Activated CD4-positive, alpha-beta T cell treated with anti-CD3 and anti-CD28 coated beads for 36 hours (primary cell): Measurements from ENCODE around the gene PLEKHA5. TPM values are rescaled to one million over a fixed set of nuclear protein-coding genes. Genes with fewer than 3 reads are reported as not detected.
"Not testable (repeated sequence)": the region's sequence is repeated elsewhere in the genome, so short reads cannot be mapped to it uniquely, and the experiment has no call there.

Experiments used
- ATAC-seq: fragments of 200-7000 bp; cut with Tn5 transposase; one replicate; pipeline ENCODE4 v1.10.0; 2021; ENCODE audit warnings: mild to moderate bottlenecking, moderate library complexity
- CTCF ChIA-PET: fragments of 350-600 bp; sonication (Branson Sonifier 250); formaldehyde crosslinking; loops from one replicate; lab custom pipeline; 2021; ENCODE audit warnings: antibody characterized with exemption; lab: Charles Lee
- POLR2A ChIA-PET: fragments of 350-600 bp; sonication (Branson Sonifier 250); formaldehyde crosslinking; loops from one replicate; lab custom pipeline; 2021; ENCODE audit warnings: antibody characterized with exemption, inconsistent platforms; lab: Charles Lee
- DNase-seq: peaks from one replicate; pipeline ENCODE4 v3.0.0-alpha.2; 2020
- H3K27ac Mint-ChIP-seq: one replicate; pipeline ENCODE4 v1.8.0; 2021; ENCODE audit warnings: mixed read lengths
- H3K27me3 Mint-ChIP-seq: one replicate; pipeline ENCODE4 v1.8.0; 2021; ENCODE audit warnings: mixed read lengths
- H3K36me3 Mint-ChIP-seq: one replicate; pipeline ENCODE4 v1.8.0; 2021; ENCODE audit warnings: low read depth, mixed read lengths
- H3K4me1 Mint-ChIP-seq: one replicate; pipeline ENCODE4 v1.8.0; 2021; ENCODE audit warnings: mixed read lengths
- H3K4me3 Mint-ChIP-seq: one replicate; pipeline ENCODE4 v1.8.0; 2021; ENCODE audit warnings: mild to moderate bottlenecking, moderate library complexity, mixed read lengths
- H3K9me3 Mint-ChIP-seq: one replicate; pipeline ENCODE4 v1.8.0; 2021; ENCODE audit warnings: low read depth, mixed read lengths
- intact Hi-C, 2 experiments: fragments of 100-400 bp; cut with DNase I in 1 of 2; cut with micrococcal nuclease in 1 of 2; formaldehyde crosslinking; loops; one replicate each; pipeline versions ENCODE4 v1.14.2 to v1.15.1; 2022 to 2024; cut with DNase I, micrococcal nuclease
- total RNA-seq, 2 experiments: library from RNA; stranded (reverse); gene quantifications; one replicate each; pipeline ENCODE4 v1.2.3, GENCODE V29; 2021

PLEKHA5 gene
- total RNA-seq, 2 experiments from 2014 or later, result 4.5 to 5.7 TPM

DNA sequence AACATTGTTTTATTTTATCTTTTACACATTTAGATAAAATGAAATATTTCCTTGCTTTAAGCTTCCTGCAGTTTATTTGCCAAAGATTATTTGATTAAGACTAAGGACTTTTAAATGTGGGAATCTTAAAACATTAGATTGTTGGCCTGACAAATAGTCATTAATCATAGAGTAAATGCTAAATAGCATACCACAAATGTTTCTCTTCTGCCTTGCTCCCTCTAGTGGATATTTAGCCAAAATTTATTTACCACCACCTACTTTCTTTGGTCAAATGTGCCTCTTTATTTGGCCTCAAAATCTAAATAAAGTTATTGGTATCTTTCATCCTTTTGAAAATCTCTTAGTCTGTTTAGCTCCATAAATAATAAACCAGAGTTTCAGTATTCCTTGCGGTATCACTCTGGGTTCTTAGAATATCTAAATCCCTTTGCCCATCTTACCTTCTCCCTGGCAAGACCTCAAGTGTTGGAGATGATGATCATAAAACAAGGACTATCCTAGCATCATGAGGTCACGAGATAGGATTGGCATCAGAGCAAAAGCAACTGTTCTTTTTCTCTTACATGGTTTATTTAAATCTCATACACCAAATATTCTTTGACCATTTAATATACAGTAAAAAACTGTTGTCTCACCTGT lies 159.2 kb downstream of the PLEKHA5 start:
- Mint-ChIP-seq H3K27me3 (no peaks in the 10 kb centered on the region), H3K4me1 (no peaks in the 10 kb centered on the region), H3K9me3 (no peaks in the 10 kb centered on the region), H3K4me3 (no peak overlapping the region), H3K36me3 (no peaks in the 10 kb centered on the region), H3K27ac (no peak overlapping the region)
- ATAC-seq (no peak), DNase-seq (no peak)
- intact Hi-C loops, result loop anchor here in 1 of 2 experiments (2.0 to 5.0 kb wide), 3 partner anchors 106 to 1036 kb away; no protein-coding TSS in a partner anchor
- CTCF ChIA-PET, result interaction anchor here (0.6 to 1.7 kb wide), 10 partner anchors 10 to 455 kb away, joined by 3 read pairs; no protein-coding TSS in a partner anchor
- POLR2A ChIA-PET, result no interaction called here

DNA sequence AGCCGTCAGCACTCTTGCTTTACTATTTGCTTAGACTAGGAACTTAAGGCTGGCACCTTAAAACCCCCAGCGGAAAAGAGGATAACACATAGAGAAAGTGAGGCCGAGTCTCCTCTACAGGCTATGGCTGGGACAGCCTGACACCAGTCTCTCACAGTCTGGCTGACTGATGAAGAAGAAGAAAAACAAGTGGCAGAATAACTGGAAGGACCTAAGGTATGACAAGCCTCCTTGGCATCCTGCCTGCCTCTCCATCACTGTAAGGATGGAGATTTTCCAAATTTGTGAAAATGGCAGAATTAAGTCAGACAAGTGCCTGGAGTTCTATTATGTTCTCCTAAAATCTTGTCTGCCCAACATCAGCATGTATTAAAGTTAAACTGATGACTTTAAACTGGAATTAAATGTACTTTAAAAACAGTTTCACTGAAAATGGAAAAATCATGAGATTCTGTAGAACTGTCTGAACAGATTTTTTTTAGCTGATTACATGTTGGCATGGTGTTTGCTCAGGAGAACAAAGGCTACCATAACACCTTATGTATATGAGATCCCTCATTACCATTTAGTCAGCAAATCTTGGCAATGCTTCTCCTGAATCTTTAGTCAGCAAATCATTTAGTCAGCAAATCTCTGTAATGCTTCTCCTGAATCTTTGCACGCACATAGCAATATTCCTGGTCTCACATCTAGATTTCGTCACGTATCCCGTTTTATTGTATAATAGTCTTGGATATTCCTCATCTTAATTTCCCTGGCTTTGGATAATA lies 169.5 kb downstream of the PLEKHA5 start:
- DNase-seq (no peak), ATAC-seq (no peak)
- Mint-ChIP-seq H3K27me3 (no peaks in the 10 kb centered on the region), H3K4me3 (no peak overlapping the region), H3K27ac (no peak overlapping the region), H3K4me1 (no peaks in the 10 kb centered on the region), H3K36me3 (no peaks in the 10 kb centered on the region), H3K9me3 (no peaks in the 10 kb centered on the region)
- intact Hi-C loops, result no loop called here
- ChIA-PET CTCF (no interaction called here), POLR2A (no interaction called here)

DNA sequence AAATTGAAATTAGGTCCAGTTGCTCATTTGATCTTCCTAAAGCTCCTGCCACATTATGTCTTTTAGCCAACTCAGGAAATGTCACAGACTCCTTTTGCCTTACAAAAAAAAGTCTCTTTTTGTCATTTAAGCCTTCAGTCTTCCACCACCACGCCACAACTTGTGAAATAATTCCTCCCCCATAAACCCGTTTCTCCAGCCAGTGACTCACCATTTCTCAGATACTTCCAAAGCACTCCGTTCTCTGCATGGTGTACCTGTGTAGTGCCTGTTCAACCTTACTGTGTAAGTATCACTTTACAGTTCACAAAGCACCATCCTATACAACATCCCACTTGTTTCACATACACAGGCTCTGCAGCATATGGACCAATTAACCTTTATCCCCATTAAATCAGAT lies 170.2 kb downstream of the PLEKHA5 start:
- ChIA-PET POLR2A (no interaction called here), CTCF (no interaction called here)
- Mint-ChIP-seq H3K4me3 (no peak overlapping the region), H3K4me1 (no peaks in the 10 kb centered on the region), H3K9me3 (no peaks in the 10 kb centered on the region), H3K27ac (no peak overlapping the region), H3K27me3 (no peaks in the 10 kb centered on the region), H3K36me3 (no peaks in the 10 kb centered on the region)
- intact Hi-C loops, result no loop called here
- no peak for ATAC-seq
- DNase-seq, result no peak

DNA sequence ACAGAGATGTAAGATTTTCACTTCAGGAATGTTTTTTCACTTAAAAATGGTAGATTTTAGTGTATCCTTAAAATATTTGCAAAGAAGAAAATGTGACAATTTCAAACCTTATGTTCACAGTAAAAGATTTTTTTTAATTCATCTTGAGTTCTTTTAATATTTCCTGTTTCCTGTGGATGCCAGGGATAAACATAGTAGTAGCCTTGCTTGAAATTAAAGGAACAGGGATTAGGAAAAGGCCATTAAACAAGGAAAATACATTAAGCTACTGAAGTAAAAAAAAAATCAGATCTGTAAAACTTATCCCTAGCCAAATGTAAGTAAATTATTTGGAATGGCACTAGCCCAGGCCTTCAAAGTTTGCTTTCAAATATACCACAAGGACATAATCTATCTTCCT lies 171.7 kb downstream of the PLEKHA5 start:
- Mint-ChIP-seq H3K9me3 (no peaks in the 10 kb centered on the region), H3K27ac (no peak overlapping the region), H3K4me1 (no peaks in the 10 kb centered on the region), H3K4me3 (no peak overlapping the region), H3K36me3 (no peaks in the 10 kb centered on the region), H3K27me3 (no peaks in the 10 kb centered on the region)
- no peak for DNase-seq
- intact Hi-C loops, result no loop called here
- ChIA-PET POLR2A (no interaction called here), CTCF (interaction anchor here (0.6 to 1.3 kb wide), 3 partner anchors 10 to 1500 kb away, joined by 3 to 4 read pairs (median 3); no protein-coding TSS in a partner anchor)
- ATAC-seq, result no peak

- DNase-seq (no peak), ATAC-seq (no peak)
- CTCF ChIA-PET, result interaction anchor here (0.7 to 1.3 kb wide), 2 partner anchors 10 to 150 kb away, joined by 3 to 4 read pairs; no protein-coding TSS in a partner anchor
- Mint-ChIP-seq H3K4me3 (no peak overlapping the region), H3K27ac (no peak overlapping the region), H3K27me3 (no peaks in the 10 kb centered on the region), H3K9me3 (peaks cover 2% of the 10 kb centered on the region), H3K4me1 (no peaks in the 10 kb centered on the region), H3K36me3 (no peaks in the 10 kb centered on the region)
- POLR2A ChIA-PET, result interaction anchor here (0.6 kb wide), 1 partner anchor 160 kb away, joined by 4 read pairs; no protein-coding TSS in a partner anchor
- intact Hi-C loops, result no loop called here
These were observed 172.2 kb downstream of the PLEKHA5 start for GRCh38 chr12:19301688-19302087.

DNA sequence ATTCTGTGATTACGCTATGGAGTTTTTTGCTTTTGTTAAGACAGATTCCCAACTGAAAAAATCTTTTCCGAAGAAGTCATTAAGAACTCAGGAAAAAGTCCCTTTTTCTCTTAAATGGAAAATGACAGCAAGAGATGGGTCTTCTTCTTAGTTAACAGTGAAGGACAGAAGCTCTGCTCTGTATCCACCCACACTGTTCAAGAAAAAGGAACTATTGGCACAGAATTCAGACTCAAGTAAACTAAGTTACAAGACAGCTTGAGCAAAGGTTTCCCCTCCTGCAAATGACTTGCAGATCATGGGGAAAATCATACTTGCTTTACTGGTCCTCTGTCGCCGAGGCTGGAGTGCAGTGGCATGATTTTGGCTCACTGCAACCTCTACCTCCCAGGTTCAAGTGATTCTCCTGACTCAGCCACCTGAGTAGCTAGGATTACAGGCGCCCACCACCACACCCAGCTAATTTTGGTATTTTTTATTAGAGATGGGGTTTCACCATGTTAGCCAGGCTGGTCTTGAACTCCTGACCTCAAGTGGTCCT lies 172.6 kb downstream of the PLEKHA5 start:
- POLR2A ChIA-PET, result interaction anchor here (0.6 kb wide), 1 partner anchor 160 kb away, joined by 4 read pairs; no protein-coding TSS in a partner anchor
- H3K27ac Mint-ChIP-seq, result no peak overlapping the region
- DNase-seq, result no peak
- no peak for ATAC-seq
- intact Hi-C loops, result no loop called here
- no peaks in the 10 kb centered on the region for H3K27me3 Mint-ChIP-seq
- H3K4me3 Mint-ChIP-seq, result no peak overlapping the region
- no peaks in the 10 kb centered on the region for H3K4me1 Mint-ChIP-seq
- H3K9me3 Mint-ChIP-seq, result peaks cover 2% of the 10 kb centered on the region
- CTCF ChIA-PET, result interaction anchor here (1.3 kb wide), 1 partner anchor 11 kb away, joined by 4 read pairs; no protein-coding TSS in a partner anchor
- H3K36me3 Mint-ChIP-seq, result no peaks in the 10 kb centered on the region

DNA sequence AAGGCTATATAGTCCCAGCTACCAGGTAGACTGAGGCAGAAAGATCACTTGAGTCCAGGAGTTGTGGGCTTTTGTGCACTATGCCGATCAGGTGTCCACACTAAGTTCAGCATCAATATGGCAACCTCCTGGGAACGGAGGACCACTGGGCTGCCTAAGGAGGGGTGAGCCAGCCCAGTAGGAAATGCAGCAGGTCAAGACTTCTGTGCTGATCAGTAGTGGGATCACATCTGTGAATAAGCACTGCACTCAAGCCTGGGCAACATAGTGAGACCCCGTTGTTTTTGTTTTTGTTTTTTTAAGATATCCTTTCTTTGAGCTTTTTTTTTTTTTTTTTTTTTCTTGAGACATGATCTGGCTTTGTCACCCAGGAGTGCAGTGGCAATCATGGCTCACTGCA lies 174.0 kb downstream of the PLEKHA5 start:
- intact Hi-C loops, result no loop called here
- H3K36me3 Mint-ChIP-seq, result no peaks in the 10 kb centered on the region
- ATAC-seq (no peak), DNase-seq (no peak)
- H3K27me3 Mint-ChIP-seq, result no peaks in the 10 kb centered on the region
- no peak overlapping the region for H3K27ac Mint-ChIP-seq
- H3K4me3 Mint-ChIP-seq, result no peak overlapping the region
- H3K9me3 Mint-ChIP-seq, result peaks cover 2% of the 10 kb centered on the region
- H3K4me1 Mint-ChIP-seq, result no peaks in the 10 kb centered on the region
- ChIA-PET CTCF (no interaction called here), POLR2A (no interaction called here)

DNA sequence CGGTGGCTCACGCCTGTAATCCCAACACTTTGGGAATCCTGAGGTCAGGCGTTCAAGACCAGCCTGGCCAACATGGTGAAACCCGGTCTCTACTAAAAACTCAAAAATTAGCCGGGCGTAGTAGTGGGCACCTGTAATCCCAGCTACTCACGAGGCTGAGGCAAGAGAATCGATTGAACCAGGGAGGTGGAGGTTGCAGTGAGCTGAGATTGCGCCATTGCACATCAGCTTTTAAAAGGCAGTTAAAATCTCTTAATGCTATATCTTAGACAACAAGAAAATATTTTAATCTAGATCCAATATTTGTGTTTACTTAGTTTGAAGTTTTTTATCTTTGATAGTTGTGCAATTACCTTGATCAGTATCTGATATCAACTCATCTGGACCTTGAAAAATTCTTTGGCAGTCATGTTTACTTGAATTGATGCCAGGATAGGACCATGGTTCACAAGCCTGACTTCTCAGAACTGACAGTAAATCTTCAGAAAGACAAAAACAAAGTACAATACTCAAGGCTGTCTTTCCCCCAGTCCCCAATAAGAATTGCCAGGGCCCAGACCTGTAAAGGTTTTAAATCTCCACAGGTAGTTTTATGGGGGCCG lies 174.7 kb downstream of the PLEKHA5 start:
- no peak for ATAC-seq
- CTCF ChIA-PET, result no interaction called here
- Mint-ChIP-seq H3K4me1 (no peaks in the 10 kb centered on the region), H3K4me3 (no peak overlapping the region), H3K9me3 (peaks cover 2% of the 10 kb centered on the region), H3K27me3 (no peaks in the 10 kb centered on the region), H3K36me3 (no peaks in the 10 kb centered on the region), H3K27ac (no peak overlapping the region)
- no peak for DNase-seq
- intact Hi-C loops, result no loop called here
- POLR2A ChIA-PET, result no interaction called here

- H3K9me3 Mint-ChIP-seq, H3K36me3 Mint-ChIP-seq, H3K27me3 Mint-ChIP-seq, CTCF ChIA-PET, ATAC-seq, H3K4me3 Mint-ChIP-seq, intact Hi-C loops, H3K27ac Mint-ChIP-seq, DNase-seq, H3K4me1 Mint-ChIP-seq, POLR2A ChIA-PET: not testable (repeated sequence)
These were observed 176.1 kb downstream of the PLEKHA5 start for GRCh38 chr12:19305621-19306020.

- H3K27me3 Mint-ChIP-seq, result no peaks in the 10 kb centered on the region
- H3K27ac Mint-ChIP-seq, result no peak overlapping the region
- intact Hi-C loops, result no loop called here
- no peak overlapping the region for H3K4me3 Mint-ChIP-seq
- DNase-seq, result no peak
- ChIA-PET CTCF (interaction anchor here (0.7 kb wide), 2 partner anchors 48 to 1164 kb away, joined by 3 to 5 read pairs; no protein-coding TSS in a partner anchor), POLR2A (no interaction called here)
- no peaks in the 10 kb centered on the region for H3K36me3 Mint-ChIP-seq
- peaks cover 2% of the 10 kb centered on the region for H3K9me3 Mint-ChIP-seq
- no peak for ATAC-seq
- no peaks in the 10 kb centered on the region for H3K4me1 Mint-ChIP-seq
These were observed 176.8 kb downstream of the PLEKHA5 start for GRCh38 chr12:19306366-19306765.

DNA sequence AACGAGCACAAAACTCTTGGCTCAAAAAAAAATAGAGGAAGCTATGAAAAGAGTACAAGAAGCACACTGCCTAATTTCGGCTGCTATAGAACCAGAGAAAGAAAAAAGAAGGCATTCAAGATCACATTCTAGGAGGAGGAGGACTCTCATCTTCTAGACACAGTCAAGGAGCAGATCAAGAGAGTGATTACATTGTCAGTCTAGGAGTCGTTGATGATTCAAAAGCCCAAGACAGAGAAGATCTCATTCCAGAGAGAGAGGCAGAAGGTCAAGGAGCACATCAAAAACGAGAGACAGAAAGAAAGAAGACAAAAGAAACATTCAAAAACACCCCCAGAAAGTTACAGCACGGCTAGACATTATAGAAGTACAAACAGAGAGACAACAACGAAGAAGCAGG lies 177.9 kb downstream of the PLEKHA5 start:
- POLR2A ChIA-PET, result no interaction called here
- Mint-ChIP-seq H3K27me3 (no peaks in the 10 kb centered on the region), H3K9me3 (peaks cover 2% of the 10 kb centered on the region), H3K27ac (no peak overlapping the region), H3K36me3 (no peaks in the 10 kb centered on the region), H3K4me3 (no peak overlapping the region), H3K4me1 (peaks cover 2% of the 10 kb centered on the region)
- CTCF ChIA-PET, result interaction anchor here (1.2 to 1.6 kb wide), 2 partner anchors 9 to 19 kb away, joined by 3 to 4 read pairs; no protein-coding TSS in a partner anchor
- intact Hi-C loops, result no loop called here
- no peak for ATAC-seq
- no peak for DNase-seq
